GM19468 (cell line): ENCODE measurements around the gene CPEB1.
"Not testable (repeated sequence)": the region's sequence is repeated elsewhere in the genome, so short reads cannot be mapped to it uniquely, and the experiment has no call there.

ENCODE experiments used
- ATAC-seq: cut with Tn5 transposase; IDR thresholded peaks from one replicate; pipeline ENCODE4 v1.9.1; 2021; ENCODE audit warnings: mild to moderate bottlenecking, moderate library complexity, moderate number of reproducible peaks; ENCODE audit not compliant: unreplicated experiment; ENCODE audit errors: extremely low read depth

The CPEB1 gene

GRCh38 chr15:82650046-82650670 is 3.0 kb upstream of the CPEB1 start:
- no peak for ATAC-seq

- no peak for ATAC-seq
Observed at GRCh38 chr15:82649226-82649999, 2.2 kb upstream of the CPEB1 start.

- no peak for ATAC-seq
Observed at GRCh38 chr15:82648257-82649103, 1.3 kb upstream of the CPEB1 start.

- no peak for ATAC-seq
Observed at GRCh38 chr15:82647835-82648256, 683 bp upstream of the CPEB1 start.

GRCh38 chr15:82646250-82647044 is 716 bp downstream of the CPEB1 start:
- no peak for ATAC-seq

- ATAC-seq: not testable (repeated sequence)
Observed at GRCh38 chr15:82644967-82645852, 2.0 kb downstream of the CPEB1 start.

DNA sequence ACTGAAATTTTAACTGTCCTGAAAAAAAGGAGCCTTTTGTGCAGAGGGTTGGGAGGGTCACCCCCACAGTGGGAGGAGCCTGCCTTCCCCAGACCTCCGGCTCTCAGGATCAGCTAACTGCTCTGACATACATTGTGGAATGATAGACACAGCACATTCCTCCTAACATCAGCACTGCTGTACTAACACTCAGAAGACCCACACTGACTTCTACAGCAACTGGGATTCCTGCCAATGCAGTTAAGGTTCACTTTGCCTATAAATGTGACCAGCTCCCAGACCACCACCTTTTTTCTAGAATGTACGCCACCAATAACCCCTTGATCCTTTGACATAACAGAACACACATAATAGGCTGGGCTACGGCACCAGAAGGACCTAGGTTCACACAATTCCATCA is 3.2 kb downstream of the CPEB1 start:
- ATAC-seq: no peak

- no peak for ATAC-seq
Observed at GRCh38 chr15:82642656-82643055, 4.5 kb downstream of the CPEB1 start.

DNA sequence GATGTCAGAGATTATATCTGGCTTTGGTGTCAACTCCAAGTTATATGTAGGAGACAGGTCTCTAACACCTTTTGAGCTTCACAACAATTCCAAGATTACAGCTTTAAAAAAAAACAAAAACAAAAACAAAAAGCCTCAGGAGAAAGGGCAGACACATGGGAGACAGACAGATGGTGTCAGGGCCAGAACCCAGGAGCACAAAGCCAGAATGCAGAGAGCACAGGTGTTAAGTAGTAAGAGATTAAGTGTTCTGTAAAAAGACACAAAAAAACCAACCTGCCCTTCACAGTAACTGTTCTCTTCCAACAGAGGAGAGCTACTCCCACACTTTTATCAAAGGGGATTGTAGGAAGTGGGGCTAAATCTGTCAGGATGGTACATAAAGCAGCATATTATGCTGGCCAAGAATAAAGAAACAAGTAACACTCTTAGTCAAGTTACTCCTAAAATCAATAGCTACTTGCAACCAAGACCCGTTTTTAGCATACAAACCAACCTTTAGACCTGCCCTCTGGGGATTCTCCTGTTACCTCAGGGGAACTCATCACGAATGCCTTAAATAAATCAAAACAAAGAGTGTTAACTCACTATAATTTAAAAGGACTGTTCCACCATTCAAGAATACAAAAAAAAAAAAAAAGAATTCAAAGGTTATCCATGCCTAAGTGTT is 5.9 kb downstream of the CPEB1 start:
- no peak for ATAC-seq

DNA sequence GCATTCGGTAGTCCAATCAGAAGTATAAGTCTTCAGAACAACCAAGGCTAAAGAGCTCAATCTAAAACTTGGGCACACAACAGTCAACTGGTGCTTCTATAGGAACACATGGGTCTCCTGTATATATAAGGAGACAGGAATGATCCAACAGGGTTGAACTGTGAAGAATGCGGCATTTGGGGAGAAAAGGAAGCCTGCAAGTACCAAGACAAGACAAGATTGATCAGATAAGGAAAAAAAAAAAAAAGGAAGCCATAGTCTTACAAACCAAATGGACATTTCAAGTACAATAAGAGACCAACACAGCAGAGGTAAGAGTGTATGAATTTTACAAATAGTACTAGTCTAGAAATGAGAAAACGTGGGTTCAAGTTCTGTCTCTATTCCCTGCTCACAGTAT is 6.5 kb downstream of the CPEB1 start:
- ATAC-seq: no peak

DNA sequence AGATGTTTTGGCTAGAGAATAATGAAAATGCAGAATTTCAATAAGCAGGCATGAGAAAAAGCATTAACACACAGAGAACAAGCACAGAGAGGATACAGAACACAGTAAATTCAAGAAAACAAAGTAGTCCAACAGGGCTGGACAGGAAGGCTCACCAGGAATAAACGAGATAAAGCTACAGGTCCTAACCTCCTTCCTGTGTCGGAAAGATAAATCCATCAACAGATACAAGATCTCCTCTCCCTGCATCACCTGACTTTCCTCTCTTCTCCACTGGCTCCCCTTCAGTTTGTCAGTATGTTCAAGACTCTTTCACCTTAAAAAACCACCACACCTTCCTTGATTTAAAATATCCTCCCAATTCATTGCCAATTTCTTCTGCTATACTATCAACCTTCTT is 11.4 kb downstream of the CPEB1 start:
- no peak for ATAC-seq

DNA sequence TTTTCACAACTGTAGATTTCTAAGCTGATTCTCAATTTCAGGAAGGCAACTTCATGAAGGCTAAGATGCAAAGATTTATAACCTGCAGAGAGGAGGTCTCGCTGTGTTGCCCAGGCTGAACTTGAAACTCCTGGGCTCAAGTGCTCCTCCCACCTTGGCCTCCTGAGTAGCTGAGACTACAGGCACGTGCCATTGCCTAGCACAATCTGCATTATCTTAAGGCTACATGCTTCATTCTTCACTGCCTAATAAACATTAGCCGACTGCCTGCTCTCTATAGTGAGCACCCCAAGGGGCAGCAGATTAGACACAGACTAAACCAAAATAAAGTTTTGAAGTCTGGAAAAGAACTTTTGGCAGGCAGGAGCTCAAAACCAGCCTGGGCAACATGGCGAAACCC is 17.1 kb downstream of the CPEB1 start:
- no peak for ATAC-seq

DNA sequence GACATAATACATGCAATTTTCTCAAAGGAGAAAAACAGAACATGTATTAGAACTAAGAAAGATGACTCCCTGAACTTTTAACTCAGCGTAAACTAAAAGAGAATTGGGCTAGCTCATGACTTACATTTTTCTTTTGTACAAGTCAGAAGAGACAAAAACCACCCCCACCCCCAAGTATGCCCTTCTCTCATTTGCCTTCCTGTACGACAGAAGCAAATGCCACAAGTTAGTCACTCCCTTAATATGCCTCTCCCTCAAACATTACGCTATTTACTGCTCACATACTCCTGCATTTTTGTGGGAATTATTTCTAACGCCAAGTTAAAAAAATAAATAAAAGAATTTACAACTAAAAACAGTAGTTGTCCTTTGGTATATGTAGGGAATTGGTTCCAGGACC is 22.0 kb downstream of the CPEB1 start:
- ATAC-seq: no peak

DNA sequence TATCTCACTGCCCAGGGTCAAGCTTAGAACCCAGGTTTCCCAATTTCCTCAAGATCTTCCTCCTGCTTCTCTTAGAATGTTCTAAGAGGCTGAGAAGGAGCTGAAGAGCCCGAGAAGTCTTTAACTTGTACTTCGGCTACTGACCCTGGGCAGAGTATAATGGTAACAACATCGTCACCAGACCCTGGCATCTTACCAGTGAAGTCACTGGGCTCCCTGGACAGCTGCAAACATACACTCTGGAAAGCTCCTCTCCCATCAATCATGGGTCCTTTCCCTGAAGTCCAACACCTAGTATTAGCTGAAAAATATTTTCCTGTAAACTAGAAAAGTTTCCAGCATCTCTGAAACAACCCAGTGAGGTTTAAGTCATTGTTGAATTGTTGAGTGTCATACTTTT is 22.7 kb downstream of the CPEB1 start:
- ATAC-seq: no peak

DNA sequence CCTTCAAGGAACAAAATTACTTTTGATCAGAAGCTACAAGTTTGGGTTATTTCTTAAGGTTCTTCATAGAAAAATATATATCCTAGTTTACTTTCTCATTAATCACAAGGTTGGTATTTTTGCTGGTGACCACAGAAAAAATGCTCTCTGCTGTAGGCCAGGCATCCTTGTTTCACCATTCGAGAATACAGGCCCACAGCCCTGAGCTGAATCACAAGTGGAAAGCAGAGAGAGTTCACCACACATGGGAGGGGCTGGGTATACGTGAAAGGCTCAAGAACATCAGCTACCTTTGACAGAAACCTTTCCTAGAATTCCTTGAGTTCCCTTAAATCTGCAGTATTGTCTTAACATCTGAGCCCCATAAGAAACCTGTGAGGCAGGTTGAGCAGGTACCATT is 23.2 kb downstream of the CPEB1 start:
- ATAC-seq: no peak

GRCh38 chr15:82621970-82622369 is 25.2 kb downstream of the CPEB1 start:
- no peak for ATAC-seq

DNA sequence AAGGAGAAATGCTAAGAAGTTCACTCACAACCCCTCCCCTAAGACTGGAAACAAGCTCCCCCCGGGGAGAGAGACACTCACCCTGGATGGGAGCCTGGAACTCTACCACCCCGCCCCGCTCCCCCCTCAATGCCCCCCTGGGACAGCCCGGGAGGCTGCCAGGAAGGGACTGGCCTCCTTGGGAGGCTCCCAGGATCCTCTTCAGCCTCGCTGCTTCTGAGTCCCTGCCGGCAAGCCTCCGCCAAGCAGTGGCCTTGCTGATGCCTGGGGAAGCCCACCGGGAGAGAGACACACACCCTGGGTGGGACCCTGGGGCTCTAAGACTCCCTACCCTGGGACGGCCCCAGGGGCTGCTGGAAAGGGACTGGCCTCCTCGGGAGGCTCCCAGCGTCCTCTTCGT is 33.4 kb downstream of the CPEB1 start:
- no peak for ATAC-seq

- no peak for ATAC-seq
Observed at GRCh38 chr15:82611348-82611747, 35.8 kb downstream of the CPEB1 start.

DNA sequence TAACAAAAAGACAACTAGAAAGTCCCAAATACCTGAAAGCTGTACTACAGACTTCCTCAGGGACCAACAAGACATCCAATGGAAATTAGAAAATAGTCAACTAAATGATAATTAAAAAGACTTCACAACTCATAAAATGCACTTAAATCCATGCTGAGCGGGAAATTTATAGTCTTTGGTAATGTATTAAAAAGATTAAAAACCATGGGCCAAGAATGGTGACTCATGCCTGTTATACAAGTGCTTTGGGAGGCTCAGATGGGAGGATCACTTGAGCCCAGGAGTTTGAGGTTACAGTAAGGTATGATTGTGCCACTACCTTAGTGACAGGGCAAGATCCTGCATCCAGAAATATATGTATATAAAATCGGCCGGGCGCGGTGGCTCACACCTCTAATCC is 45.0 kb downstream of the CPEB1 start:
- ATAC-seq: no peak
